Epithelial cell of proximal tubule (primary cell): ENCODE data around the gene PDZRN3. TPM values are rescaled to one million over a fixed set of nuclear protein-coding genes. Genes with fewer than 3 reads are reported as not detected.

ENCODE experiments used
- DNase-seq: peaks from one replicate; pipeline ENCODE4 v3.0.0-alpha.2; 2011; ENCODE audit warnings: low read depth
- H3K4me3 ChIP-seq: 2 replicates; pipeline ENCODE4 v1.5.1; 2011; ENCODE audit warnings: low read depth, mild to moderate bottlenecking, low read length
- CTCF ChIP-seq: conservative IDR thresholded peaks from 2 replicates; pipeline ENCODE4 v1.5.1; 2012; ENCODE audit warnings: low read depth, mild to moderate bottlenecking, low read length
- total RNA-seq: library from RNA; depleted of rRNA; stranded (reverse); fragments of >200 nt; gene quantifications from 2 replicates; pipeline ENCODE4 v1.2.3, GENCODE V29; 2015

The PDZRN3 gene
- 0.17 and 0.22 TPM in 2 replicates for total RNA-seq

- H3K4me3 ChIP-seq = peak within 1 kb of the TSS; percentile 52
- DNase-seq = no peak
- TF ChIP-seq CTCF = no peak
Measured at GRCh38 chr3:73624821-73625665, at the start of gene PDZRN3. PDZRN3 (minus strand) TSS chr3:73624941.

GRCh38 chr3:73674280-73674679 is 49.5 kb upstream of the PDZRN3 start:
- no peak for DNase-seq
- TF ChIP-seq CTCF = no peak
- no peak overlapping the region for H3K4me3 ChIP-seq

- no peak overlapping the region for H3K4me3 ChIP-seq
- no peak for TF ChIP-seq CTCF
- no peak for DNase-seq
Measured at GRCh38 chr3:73669260-73669659, 44.5 kb upstream of the PDZRN3 start.

- H3K4me3 ChIP-seq = no peak overlapping the region
- no peak for TF ChIP-seq CTCF
- no peak for DNase-seq
Measured at GRCh38 chr3:73668391-73668790, 43.6 kb upstream of the PDZRN3 start.

GRCh38 chr3:73667889-73668288 is 43.1 kb upstream of the PDZRN3 start:
- H3K4me3 ChIP-seq = no peak overlapping the region
- no peak for DNase-seq
- no peak for TF ChIP-seq CTCF

GRCh38 chr3:73665286-73665685 is 40.5 kb upstream of the PDZRN3 start:
- no peak for TF ChIP-seq CTCF
- no peak for DNase-seq
- no peak overlapping the region for H3K4me3 ChIP-seq

GRCh38 chr3:73664389-73664788 is 39.6 kb upstream of the PDZRN3 start:
- no peak for TF ChIP-seq CTCF
- H3K4me3 ChIP-seq = no peak overlapping the region
- DNase-seq = no peak
